Measurements from ENCODE around the gene MAML1.
A peak's percentile ranks its signal among the peaks of the same experiment; 100 is the strongest.
"Not testable (repeated sequence)": the region's sequence is repeated elsewhere in the genome, so short reads cannot be mapped to it uniquely, and the experiment has no call there.

The MAML1 gene

GRCh38 chr5:179769796-179770195 lies 37.2 kb downstream of the MAML1 start:
- DNase-seq, result no peak

GRCh38 chr5:179771311-179771895 lies 38.8 kb downstream of the MAML1 start:
- no peak for DNase-seq

- no peak for DNase-seq
Observed at GRCh38 chr5:179772351-179772750, 39.7 kb downstream of the MAML1 start.

DNA sequence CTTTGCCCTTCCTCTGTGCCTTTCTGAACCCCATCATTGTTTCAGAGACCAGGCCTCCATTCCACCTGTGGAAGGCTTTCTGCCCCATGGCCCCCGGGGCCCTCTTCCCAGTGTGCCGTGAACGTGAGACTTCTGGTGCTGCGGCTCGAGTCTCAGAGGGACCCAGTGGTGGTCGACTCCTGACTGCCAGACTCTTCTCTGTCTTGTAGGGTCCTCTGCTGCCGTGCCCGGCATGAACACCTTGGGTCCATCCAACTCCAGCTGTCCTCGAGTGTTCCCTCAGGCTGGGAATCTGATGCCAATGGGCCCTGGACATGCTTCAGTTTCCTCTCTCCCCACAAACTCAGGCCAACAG lies 41.0 kb downstream of the MAML1 start:
- no peak for DNase-seq

- no peak for DNase-seq
Observed at GRCh38 chr5:179774442-179774841, 41.8 kb downstream of the MAML1 start.

DNA sequence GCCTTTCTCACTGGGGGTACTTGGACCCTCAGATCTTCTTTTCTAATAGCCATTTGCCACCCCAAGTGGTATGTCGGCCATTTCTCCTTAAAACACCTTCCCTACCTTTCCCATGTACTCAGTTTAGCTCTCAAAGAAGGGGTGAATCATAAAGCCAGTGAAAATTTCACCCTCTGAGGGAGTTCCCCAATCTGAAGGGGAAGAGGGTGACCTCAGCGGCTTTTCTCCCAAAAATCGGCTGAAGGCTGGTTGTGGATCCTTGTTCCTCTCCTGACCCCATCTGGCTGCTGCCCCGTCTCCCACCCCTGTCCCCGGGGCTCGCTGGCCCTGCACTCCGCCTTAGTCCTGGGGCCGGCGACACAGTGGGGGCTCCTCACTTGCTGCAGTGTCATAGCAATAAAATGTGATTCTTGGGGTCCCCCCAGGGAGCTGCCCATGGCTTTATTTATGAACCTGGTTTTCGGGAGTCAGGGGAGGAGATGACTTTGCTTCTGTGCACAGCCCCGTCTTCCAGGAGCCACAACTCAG lies 43.9 kb downstream of the MAML1 start:
- no peak for DNase-seq

DNA sequence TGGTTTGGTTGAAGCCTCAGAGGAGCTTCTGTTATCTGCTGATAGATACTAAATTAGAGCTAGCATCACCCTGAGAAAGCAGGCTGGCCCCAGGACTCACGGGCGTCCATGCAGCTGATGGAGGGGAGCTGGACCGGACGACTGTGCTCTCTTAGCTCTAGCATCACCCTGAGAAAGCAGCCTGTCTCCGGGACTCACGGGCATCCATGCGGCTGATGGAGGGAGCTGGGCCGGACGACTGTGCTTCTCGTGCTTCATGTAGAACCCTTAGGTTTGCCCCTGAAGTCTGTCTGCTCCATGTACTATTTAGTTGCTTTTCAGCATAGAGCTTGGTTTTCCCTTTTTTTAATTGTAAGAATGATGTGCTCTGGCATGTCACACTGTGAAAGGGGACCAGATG lies 44.8 kb downstream of the MAML1 start:
- DNase-seq, result no peak

DNA sequence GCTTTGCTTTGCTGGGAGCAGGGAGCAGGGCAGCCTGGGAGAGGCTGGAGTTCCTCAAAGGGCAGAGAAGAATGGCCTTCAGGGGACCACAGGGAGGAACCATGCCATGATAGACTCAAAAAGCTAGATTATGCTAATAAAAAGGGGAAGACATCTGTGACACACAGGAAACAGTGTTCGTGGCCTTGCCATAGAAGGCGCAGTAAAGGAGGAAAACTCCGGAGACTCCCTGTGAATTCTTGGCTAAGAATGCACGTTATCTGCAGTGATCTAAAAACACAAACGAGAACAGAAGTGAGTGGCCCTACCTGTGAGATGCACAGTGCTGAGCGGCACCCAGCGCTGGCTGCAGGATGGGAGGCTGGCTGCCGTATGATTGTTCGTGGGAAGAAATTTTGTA lies 45.3 kb downstream of the MAML1 start:
- DNase-seq, result no peak

DNA sequence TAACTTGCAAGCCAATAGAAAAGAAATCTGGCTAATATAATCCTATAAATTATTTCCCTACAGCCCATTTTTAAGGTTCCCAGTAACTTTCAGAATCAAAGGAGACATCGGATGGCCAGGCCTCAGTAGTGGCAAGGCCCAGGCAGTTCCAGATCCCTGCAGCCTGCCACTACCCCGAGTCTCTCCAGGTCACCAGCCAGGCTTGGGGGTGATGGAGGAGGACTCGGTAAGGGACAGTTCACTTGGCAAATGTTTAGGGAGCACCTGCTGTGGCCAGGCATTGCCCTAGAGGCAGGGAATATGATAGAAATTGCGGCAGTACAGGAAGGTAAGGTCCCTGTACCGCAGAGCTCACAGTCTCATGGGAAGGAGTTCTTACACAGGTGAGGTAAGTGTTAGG lies 46.0 kb downstream of the MAML1 start:
- no peak for DNase-seq

DNA sequence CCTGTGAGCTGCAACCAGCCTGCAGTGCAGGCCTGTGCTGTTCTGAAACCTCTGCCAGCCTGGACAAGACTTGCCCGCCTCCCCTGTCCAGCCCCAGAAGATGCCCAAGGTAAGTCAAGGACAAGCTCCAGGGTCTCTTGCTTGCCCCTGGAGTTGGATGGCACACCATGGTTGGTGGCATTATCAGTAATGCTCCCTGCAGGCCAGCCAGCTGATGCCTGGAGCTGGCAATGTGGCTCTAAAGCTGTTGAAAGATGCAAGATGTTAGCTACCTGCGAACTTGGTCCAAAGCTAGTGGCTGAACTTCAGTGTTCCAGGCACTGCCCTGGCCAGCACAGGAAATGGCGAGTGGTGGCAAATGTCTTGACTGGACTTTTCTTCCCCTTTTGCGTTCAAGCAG lies 47.2 kb downstream of the MAML1 start:
- no peak for DNase-seq

GRCh38 chr5:179780362-179780761 lies 47.7 kb downstream of the MAML1 start:
- no peak for DNase-seq

DNA sequence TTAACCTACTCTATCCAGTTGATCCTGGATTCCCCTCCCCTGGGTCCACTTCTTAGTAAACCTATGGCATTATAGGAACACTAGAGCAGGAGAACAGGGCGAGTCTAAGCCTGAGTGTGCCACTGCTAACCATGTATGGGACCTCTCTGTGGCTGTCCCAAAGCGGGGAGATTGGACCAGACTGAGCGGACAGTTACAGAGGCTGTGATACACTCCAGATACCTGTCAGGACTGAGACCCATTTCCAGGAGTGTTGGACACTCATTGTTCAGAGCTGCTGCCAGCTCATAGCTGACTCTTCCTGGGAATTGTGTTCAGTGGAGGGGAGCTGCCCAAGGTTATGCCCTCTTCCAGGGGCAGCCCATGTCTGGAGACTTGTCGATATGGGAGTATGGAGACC lies 49.2 kb downstream of the MAML1 start:
- no peak for DNase-seq

DNA sequence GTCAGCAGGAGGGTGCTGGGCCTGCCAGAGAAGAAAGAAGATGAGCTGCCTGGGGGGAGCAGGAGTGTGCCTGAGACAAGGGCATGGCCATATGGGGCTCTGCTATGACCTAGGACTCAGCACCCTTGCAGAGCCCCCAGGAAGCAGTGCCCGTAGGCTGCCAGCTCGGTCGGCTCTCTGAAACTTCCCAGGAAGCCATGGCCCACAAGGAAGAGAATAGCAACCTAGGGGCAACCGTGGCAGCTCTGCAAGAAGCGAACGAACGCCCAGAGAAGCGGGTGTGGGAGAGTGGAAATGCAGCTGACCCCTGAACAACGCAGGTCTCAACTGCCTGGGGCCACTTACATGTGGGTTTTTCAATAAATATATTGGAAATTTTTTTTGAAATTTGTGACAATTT lies 50.5 kb downstream of the MAML1 start:
- DNase-seq, result no peak

DNA sequence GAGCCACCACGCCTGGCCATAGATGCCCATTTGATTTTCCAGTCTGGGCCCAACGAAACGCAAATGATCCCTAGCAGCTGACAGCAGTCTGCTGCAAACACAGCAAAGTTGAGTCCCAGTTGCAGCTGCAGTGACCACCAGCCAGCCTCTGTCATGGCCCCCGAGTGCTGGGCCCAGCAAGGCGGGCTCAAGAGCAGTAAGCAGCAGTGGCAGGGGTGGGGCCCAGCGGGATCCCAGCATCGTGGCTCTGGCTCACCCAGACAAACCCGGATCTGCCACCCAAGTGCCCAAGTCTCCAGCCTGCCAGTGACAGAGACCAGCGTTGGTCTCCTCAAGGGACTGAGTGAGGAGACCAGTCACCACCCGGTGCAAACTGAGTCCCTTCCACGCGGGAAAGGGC lies 54.2 kb downstream of the MAML1 start:
- no peak for DNase-seq

DNA sequence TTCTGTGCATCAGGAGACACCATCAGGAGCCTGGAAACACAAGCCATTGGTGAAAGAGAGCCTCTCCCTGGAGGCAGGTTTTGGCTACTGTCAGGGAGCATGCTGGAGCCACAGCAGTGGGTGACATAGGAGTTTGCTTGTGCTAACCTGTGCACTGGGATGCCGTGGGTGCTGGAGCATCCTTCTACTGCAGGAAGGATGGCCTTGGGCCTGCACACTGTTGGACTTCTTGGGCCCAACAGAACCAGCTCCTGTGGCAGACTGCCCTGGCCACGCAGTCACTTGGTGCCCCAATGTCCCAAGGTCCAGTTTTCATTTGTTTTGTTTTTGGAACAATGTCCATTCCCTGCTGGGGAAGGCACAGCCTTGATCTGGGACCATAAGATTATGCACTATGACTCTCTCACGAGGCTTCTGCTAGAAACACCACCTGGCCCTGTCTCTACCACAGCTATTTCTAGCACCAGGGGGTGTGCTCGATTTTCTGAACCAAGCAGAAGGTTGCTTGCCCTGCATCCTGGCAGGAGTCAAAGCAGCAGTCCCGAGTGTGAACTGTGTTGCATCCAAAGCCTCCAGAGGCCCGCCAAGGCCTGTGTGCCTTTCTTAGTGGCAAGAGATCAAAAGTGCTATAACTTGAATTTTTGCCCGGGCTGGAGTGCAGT lies 55.7 kb downstream of the MAML1 start:
- DNase-seq, result no peak

DNA sequence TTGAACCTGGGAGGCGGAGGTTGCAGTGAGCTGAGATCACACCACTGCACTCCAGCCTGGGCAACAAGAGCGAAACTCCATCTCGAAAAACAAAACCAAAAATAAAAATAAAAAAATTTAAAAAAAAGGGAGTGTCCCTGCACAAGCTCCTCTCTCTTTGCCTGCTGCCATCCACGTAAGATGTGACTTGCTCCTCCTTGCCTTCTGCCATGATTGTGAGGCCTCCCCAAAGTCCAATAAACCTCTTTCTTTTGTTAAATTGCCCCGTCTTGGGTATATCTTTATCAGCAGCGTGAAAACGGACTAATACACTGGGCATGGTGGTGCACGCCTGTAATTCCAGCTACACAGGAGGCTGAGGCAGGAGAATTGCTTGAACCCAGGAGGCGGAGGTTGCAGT lies 56.7 kb downstream of the MAML1 start:
- DNase-seq, result not testable (repeated sequence)

DNA sequence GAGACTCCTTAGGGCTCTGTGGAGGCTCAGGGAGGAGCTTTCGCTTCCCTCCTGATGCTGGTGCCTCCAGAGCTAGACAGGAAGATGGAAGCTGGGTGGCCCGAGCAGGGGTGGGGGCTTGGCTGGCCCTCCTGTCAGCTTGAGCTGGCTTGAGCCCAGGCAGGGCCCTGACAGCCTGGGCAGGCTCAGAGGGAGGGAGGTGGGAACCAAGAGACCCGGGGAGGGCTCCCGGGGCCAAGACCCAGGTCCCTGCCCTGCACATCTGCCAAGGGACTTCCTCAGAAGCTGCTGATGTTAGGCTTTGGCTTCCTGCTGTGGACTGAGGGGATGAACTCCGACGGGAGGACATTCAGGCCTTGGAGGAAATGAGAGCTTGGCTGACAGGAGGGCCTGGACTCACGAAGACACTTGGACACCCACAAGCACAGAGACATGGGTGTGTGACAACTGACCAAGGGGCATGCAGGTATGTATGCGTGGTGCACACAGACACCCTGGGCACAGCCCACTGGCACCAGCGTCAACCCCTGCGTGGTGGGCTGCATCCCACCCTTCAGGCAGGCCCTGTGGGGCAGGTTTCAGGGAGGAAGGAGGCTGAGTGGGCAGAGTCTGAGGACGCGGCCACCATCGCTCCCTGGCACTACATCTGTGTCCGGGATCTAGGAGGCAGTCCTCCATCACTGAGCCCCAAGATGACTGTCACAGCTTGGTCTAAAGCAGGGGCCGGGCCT lies 59.4 kb downstream of the MAML1 start:
- DNase-seq, result no peak

GRCh38 chr5:179792612-179793467 lies 60.2 kb downstream of the MAML1 start:
- no peak for DNase-seq

GRCh38 chr5:179793468-179794139 lies 61.0 kb downstream of the MAML1 start, which contains the start of gene LTC4S:
Gene LTC4S (plus strand): TSS chr5:179793986. CDS start chr5:179794081, 95 bp downstream.
- peak; percentile 58 for DNase-seq

DNA sequence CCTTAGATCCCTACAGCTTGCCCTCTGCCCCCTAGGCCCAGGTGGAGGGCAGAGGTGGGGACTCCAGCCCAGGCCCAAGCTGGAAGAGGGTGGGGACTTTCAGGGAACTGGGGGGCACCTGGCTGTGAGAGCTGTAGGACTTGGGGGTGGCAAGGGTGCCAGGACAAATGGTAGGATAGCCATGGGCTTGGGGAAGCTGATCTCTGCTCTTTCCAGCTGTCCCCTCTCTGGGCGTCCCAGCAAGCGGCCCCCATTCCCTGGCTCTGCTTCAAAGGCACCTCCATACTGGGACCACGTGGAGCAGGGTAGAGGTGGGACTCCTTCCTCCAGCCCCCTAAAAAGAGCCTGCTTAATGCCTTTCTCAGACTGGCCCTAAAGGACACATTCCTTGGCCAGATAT lies 61.5 kb downstream of the MAML1 start:
- no peak for DNase-seq

DNA sequence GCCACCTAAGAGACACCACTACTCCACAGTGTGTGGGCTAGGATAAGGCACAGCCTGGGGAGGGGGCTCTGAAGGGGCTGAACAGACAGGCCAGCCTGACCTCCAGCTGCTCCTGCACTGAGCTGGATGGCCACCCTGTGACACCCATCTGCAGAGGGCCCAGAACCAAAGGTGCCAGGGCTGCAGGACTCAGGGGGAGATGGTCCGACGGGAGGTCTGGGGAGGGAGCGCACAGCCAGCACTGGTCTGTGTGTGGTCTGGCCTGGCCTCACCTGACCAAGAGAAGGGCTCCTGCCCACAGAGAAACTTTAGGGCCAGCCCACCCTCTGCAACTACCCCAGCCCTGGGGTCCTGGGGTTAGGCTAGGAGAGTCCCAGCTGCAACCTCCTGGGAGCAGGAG lies 62.0 kb downstream of the MAML1 start:
- DNase-seq, result no peak

GRCh38 chr5:179795049-179795862 lies 62.6 kb downstream of the MAML1 start:
- DNase-seq, result no peak

Measured in fibroblast of skin of right biceps (primary cell).